Upper lobe of left lung (tissue), 6 donors: ENCODE data around the gene TMEM119. TPM values are rescaled to one million over a fixed set of nuclear protein-coding genes. Genes with fewer than 3 reads are reported as not detected.
A peak's percentile ranks its signal among the peaks of the same experiment; 100 is the strongest.

ENCODE experiments used
- ATAC-seq, 2 donors: fragments of 200-7000 bp; cut with Tn5 transposase; one replicate each; pipeline ENCODE4 v1.9.1; 2022; ENCODE audit warnings: mild to moderate bottlenecking in 2 of 2, moderate library complexity in 2 of 2; ENCODE audit not compliant: low FRiP score in 2 of 2
- DNase-seq, 2 donors: peaks; one replicate each; pipeline ENCODE4 v3.0.0-alpha.2; 2019 to 2020
- H3K27ac ChIP-seq, 4 donors: fragments of 200-600 bp; sonication (generic); one replicate each; pipeline ENCODE4 v1.5.1; 2016 to 2019
- H3K27me3 ChIP-seq, 4 donors: fragments of 200-600 bp; sonication (generic); one replicate each; pipeline ENCODE4 v1.5.1; 2017 to 2019
- H3K36me3 ChIP-seq, 4 donors: fragments of 200-600 bp; sonication (generic); one replicate each; pipeline ENCODE4 v1.5.1; 2016 to 2019
- H3K4me1 ChIP-seq, 4 donors: fragments of 200-600 bp; sonication (generic); one replicate each; pipeline ENCODE4 v1.5.1; 2018 to 2019
- H3K4me3 ChIP-seq, 4 donors: fragments of 200-600 bp; sonication (generic); one replicate each; pipeline ENCODE4 v1.5.1; 2017 to 2019; ENCODE audit warnings: mild to moderate bottlenecking in 2 of 4, moderate library complexity in 1 of 4
- H3K9me3 ChIP-seq, 4 donors: fragments of 200-600 bp; sonication (generic); one replicate each; pipeline ENCODE4 v1.5.1; 2018 to 2019
- CTCF ChIP-seq, 6 experiments: fragments of 450-650 bp in 4 of 6; fragments of 200-600 bp in 2 of 6; sonication (generic) in 2 of 6; IDR thresholded peaks; one replicate each; pipeline ENCODE4 v1.5.1; 2016 to 2019; ENCODE audit warnings: antibody characterized with exemption in 6 of 6
- EP300 ChIP-seq, 4 donors: sonication (generic); formaldehyde crosslinking; IDR thresholded peaks; one replicate each; pipeline ENCODE4 v1.5.1; 2017; ENCODE audit warnings: antibody characterized with exemption in 4 of 4, control low read depth in 2 of 4
- POLR2A ChIP-seq, 4 donors: fragments of 450-650 bp; IDR thresholded peaks; one replicate each; pipeline ENCODE4 v1.5.1; 2016 to 2017; ENCODE audit warnings: antibody characterized with exemption in 4 of 4, mild to moderate bottlenecking in 2 of 4
- POLR2AphosphoS5 ChIP-seq, 2 donors: sonication (generic); formaldehyde crosslinking; IDR thresholded peaks; one replicate each; pipeline ENCODE4 v1.5.1; 2017; ENCODE audit warnings: antibody characterized with exemption in 2 of 2
- WGBS, 2 donors: methylation state at CpG; one replicate each; pipeline ENCODE4 v1.1.5; 2017 to 2018; 5-methylcytosine and 5-hydroxymethylcytosine counted together
- total RNA-seq, 6 donors: library from RNA; depleted of rRNA in 4 of 6; stranded (reverse); fragments of >200 nt in 4 of 6; gene quantifications; one replicate each; pipeline versions ENCODE4 v1.1.0 to v1.2.1, GENCODE V29; 2016 to 2021
- donor health status: DM: no; HTN: no; CAD: no; lungs with moderate emphysema.
- donor health status: DM: no; HTN: yes; CAD: no; lungs with severe emphysema.

TMEM119 gene
- total RNA-seq, 6 donors from 2014 or later = 1.5 to 50.7 (median 20.5) TPM

- Histone ChIP-seq H3K9me3 (no peaks in the 10 kb centered on the region), H3K36me3 (no peaks in the 10 kb centered on the region), H3K4me3 (no peak overlapping the region), H3K27ac (no peak overlapping the region), H3K4me1 (peaks cover 0 to 3% (median 0%) of the 10 kb centered on the region in 4 donors), H3K27me3 (no peaks in the 10 kb centered on the region)
- ATAC-seq (no peak), DNase-seq (no peak)
- WGBS, 2 donors = 86 to 93% methylated on average over 11 of the region's 11 CpGs
- TF ChIP-seq POLR2A (IDR thresholded peaks at IDR 0.05) (no peak), CTCF (IDR thresholded peaks at IDR 0.05) (no peak), EP300 (IDR thresholded peaks at IDR 0.05) (no peak), POLR2AphosphoS5 (IDR thresholded peaks at IDR 0.05) (no peak)
Measured at GRCh38 chr12:108586306-108586705, 11.6 kb downstream of the TMEM119 start.

- H3K4me3 ChIP-seq = no peak overlapping the region
- no peak overlapping the region for H3K27ac ChIP-seq
- no peaks in the 10 kb centered on the region for H3K36me3 ChIP-seq
- no peak for ATAC-seq
- WGBS, 2 donors = 70 to 78% methylated on average over 4 of the region's 4 CpGs
- TF ChIP-seq POLR2A (IDR thresholded peaks at IDR 0.05) (no peak), EP300 (IDR thresholded peaks at IDR 0.05) (no peak), POLR2AphosphoS5 (IDR thresholded peaks at IDR 0.05) (no peak), CTCF (IDR thresholded peaks at IDR 0.05) (no peak)
- H3K4me1 ChIP-seq = peaks cover 0 to 7% (median 0%) of the 10 kb centered on the region in 4 donors
- DNase-seq = no peak
- H3K9me3 ChIP-seq = no peaks in the 10 kb centered on the region
- H3K27me3 ChIP-seq = no peaks in the 10 kb centered on the region
Measured at GRCh38 chr12:108585864-108586263, 12.0 kb downstream of the TMEM119 start.

GRCh38 chr12:108584456-108585065 lies 13.3 kb downstream of the TMEM119 start:
- 82 to 88% methylated on average over 3 of the region's 3 CpGs for WGBS, 2 donors
- TF ChIP-seq POLR2AphosphoS5 (IDR thresholded peaks at IDR 0.05) = no peak
- no peak for TF ChIP-seq CTCF (IDR thresholded peaks at IDR 0.05)
- no peak for TF ChIP-seq EP300 (IDR thresholded peaks at IDR 0.05)
- no peak for TF ChIP-seq POLR2A (IDR thresholded peaks at IDR 0.05)
- H3K4me1 ChIP-seq = peaks cover 0 to 7% (median 0%) of the 10 kb centered on the region in 4 donors
- H3K4me3 ChIP-seq = no peak overlapping the region
- no peak for ATAC-seq
- no peaks in the 10 kb centered on the region for H3K27me3 ChIP-seq
- no peaks in the 10 kb centered on the region for H3K9me3 ChIP-seq
- H3K27ac ChIP-seq = no peak overlapping the region
- no peak for DNase-seq
- H3K36me3 ChIP-seq = no peaks in the 10 kb centered on the region

GRCh38 chr12:108583991-108584390 lies 13.9 kb downstream of the TMEM119 start:
- Histone ChIP-seq H3K9me3 (no peaks in the 10 kb centered on the region), H3K4me3 (no peak overlapping the region), H3K27ac (no peak overlapping the region), H3K4me1 (peaks cover 0 to 7% (median 0%) of the 10 kb centered on the region in 4 donors), H3K36me3 (no peaks in the 10 kb centered on the region), H3K27me3 (no peaks in the 10 kb centered on the region)
- 40 to 72% methylated on average over 6 to 7 of the region's 7 CpGs for WGBS, 2 donors
- ATAC-seq = no peak
- no peak for TF ChIP-seq POLR2AphosphoS5 (IDR thresholded peaks at IDR 0.05)
- TF ChIP-seq CTCF (IDR thresholded peaks at IDR 0.05) = no peak
- no peak for TF ChIP-seq EP300 (IDR thresholded peaks at IDR 0.05)
- TF ChIP-seq POLR2A (IDR thresholded peaks at IDR 0.05) = no peak
- DNase-seq = peak in 1 of 2 donors; percentile 50
